Measurements from ENCODE around the gene PLA2G4A.

DNA sequence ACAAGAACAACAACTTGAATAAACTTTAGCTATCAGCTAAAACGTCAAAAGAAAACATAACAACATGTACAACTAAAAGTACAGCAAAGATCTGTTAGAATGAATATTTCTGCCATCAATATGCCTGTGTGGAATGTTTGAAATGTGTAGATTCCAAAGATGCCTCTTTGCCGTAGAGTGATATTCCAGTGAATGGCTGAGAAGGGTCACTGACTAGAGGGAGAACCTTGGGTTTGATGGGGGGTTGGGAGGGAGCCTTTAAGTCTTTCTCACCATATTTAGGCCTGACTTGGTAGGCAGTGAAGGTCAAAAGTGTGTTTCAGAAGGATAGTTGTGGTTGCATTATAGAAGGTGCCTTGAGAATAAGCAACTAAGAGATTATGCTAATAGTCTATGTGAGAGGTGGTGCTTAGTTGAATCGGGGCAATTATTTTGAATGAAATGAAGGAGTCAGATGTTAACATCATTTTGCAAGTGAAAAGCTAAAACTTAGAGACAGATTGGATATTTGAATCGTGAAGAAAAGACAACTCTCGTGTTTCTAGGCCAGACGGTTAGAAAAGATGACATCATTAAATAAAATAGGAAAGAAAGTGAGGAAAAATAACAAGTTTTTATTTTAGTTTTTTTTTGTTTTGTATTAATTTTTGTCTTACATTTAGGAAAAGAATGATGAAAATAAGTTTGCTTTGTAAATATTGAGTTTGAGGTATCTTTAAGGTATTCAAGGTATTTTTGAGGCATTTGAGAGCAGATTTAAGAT is 53.8 kb downstream of the PLA2G4A start:
- no peak for TF ChIP-seq POLR2A (IDR thresholded peaks at IDR 0.05; ENCODE audit: low read length)
- no peak for TF ChIP-seq GATA1 (IDR thresholded peaks at IDR 0.05; ENCODE audit: low read depth, low read length)

Measured in erythroblast (primary cell).